PFSK-1 (cell line): Measurements from ENCODE around the gene SH2D7.

ENCODE experiments used
- FOXP2 ChIP-seq: optimal IDR thresholded peaks from 2 replicates; pipeline ENCODE3; 2011; ENCODE audit warnings: borderline replicate concordance, control low read depth, inconsistent platforms; ENCODE audit not compliant: insufficient read depth; ENCODE audit errors: extremely low read length, extremely low read depth
- POLR2AphosphoS5 ChIP-seq: IDR thresholded peaks from 2 replicates; pipeline ENCODE4 v1.6.1; 2012; ENCODE audit warnings: low read depth, mild to moderate bottlenecking, control low read depth, low read length, moderate library complexity
- SIN3A ChIP-seq: IDR thresholded peaks from 2 replicates; pipeline ENCODE4 v1.6.1; 2012; ENCODE audit warnings: mild to moderate bottlenecking, low read length, moderate library complexity, borderline replicate concordance; ENCODE audit not compliant: insufficient read depth
- TAF1 ChIP-seq: IDR thresholded peaks from 2 replicates; pipeline ENCODE4 v1.6.1; 2012; ENCODE audit warnings: low read length, control low read depth, borderline replicate concordance; ENCODE audit not compliant: insufficient read depth
- TF ChIP-seq, protein P1 (sequence below), 2 experiments: IDR thresholded peaks; 2 replicates each; pipeline versions ENCODE4 v1.6.1 to v1.8.0; 2011 to 2012; ENCODE audit warnings: low read depth in 2 of 2, low read length in 2 of 2, control low read depth in 1 of 2, inconsistent platforms in 1 of 2, mild to moderate bottlenecking in 1 of 2, moderate library complexity in 1 of 2; ENCODE audit not compliant: insufficient read depth in 1 of 2

SH2D7 gene

GRCh38 chr15:78051596-78051995 lies 40.8 kb upstream of the SH2D7 start:
- TF ChIP-seq, protein P1, sequence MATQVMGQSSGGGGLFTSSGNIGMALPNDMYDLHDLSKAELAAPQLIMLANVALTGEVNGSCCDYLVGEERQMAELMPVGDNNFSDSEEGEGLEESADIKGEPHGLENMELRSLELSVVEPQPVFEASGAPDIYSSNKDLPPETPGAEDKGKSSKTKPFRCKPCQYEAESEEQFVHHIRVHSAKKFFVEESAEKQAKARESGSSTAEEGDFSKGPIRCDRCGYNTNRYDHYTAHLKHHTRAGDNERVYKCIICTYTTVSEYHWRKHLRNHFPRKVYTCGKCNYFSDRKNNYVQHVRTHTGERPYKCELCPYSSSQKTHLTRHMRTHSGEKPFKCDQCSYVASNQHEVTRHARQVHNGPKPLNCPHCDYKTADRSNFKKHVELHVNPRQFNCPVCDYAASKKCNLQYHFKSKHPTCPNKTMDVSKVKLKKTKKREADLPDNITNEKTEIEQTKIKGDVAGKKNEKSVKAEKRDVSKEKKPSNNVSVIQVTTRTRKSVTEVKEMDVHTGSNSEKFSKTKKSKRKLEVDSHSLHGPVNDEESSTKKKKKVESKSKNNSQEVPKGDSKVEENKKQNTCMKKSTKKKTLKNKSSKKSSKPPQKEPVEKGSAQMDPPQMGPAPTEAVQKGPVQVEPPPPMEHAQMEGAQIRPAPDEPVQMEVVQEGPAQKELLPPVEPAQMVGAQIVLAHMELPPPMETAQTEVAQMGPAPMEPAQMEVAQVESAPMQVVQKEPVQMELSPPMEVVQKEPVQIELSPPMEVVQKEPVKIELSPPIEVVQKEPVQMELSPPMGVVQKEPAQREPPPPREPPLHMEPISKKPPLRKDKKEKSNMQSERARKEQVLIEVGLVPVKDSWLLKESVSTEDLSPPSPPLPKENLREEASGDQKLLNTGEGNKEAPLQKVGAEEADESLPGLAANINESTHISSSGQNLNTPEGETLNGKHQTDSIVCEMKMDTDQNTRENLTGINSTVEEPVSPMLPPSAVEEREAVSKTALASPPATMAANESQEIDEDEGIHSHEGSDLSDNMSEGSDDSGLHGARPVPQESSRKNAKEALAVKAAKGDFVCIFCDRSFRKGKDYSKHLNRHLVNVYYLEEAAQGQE (IDR thresholded peaks at IDR 0.05; ENCODE audit: insufficient read depth in 1 of 2, low read depth in 2 of 2, low read length in 2 of 2) = no peak
- no peak for TF ChIP-seq TAF1
- TF ChIP-seq FOXP2 = no peak
- no peak for TF ChIP-seq POLR2AphosphoS5
- TF ChIP-seq SIN3A = no peak

DNA sequence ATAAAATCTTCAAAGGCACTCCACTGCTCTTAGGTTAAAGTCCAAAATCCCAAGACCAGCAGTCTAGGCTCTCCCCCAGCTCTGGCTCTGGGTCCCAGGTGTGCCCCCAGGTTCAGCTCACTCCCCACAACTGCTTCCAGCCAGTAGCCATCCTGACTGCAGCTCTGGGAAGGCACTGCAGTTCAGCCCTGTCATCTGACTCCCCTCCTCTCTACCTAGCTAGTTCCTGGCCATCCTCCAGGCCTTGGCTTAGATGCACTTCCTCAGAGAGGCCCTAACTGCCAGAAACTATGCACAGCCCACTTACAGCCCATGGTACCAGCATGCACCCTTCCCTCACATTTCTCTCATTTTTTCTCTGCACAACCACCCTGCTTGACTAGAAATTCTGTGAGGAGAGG lies 40.4 kb upstream of the SH2D7 start:
- no peak for TF ChIP-seq SIN3A
- TF ChIP-seq, protein P1 (IDR thresholded peaks at IDR 0.05; ENCODE audit: insufficient read depth in 1 of 2, low read depth in 2 of 2, low read length in 2 of 2) = no peak
- TF ChIP-seq TAF1 = no peak
- TF ChIP-seq FOXP2 = no peak
- no peak for TF ChIP-seq POLR2AphosphoS5

- TF ChIP-seq, protein P1 (IDR thresholded peaks at IDR 0.05; ENCODE audit: insufficient read depth in 1 of 2, low read depth in 2 of 2, low read length in 2 of 2) = no peak
- TF ChIP-seq FOXP2 (no peak), TAF1 (no peak), SIN3A (no peak), POLR2AphosphoS5 (no peak)
Observed at GRCh38 chr15:78052545-78052944, 39.8 kb upstream of the SH2D7 start.

DNA sequence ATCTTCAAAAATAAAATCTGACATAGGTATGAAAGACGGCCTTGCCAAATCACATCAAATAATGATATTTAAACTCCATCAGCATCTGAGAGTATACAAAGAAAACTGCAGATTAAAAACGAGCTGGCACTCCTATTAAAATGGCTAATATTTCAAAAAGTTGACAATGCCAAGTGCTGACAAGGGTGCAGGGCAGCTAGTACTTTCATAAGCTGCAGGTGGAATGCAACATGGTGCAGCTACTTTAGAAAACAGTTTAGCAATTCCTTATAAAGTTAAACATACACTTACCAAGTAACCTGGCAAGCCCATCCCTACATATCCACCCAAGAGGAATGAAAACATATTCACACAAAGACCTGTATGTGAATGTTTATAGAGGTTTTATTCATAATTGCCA lies 37.8 kb upstream of the SH2D7 start:
- no peak for TF ChIP-seq TAF1
- TF ChIP-seq SIN3A = no peak
- TF ChIP-seq FOXP2 = no peak
- TF ChIP-seq POLR2AphosphoS5 = no peak
- TF ChIP-seq, protein P1 (IDR thresholded peaks at IDR 0.05; ENCODE audit: insufficient read depth in 1 of 2, low read depth in 2 of 2, low read length in 2 of 2) = no peak

DNA sequence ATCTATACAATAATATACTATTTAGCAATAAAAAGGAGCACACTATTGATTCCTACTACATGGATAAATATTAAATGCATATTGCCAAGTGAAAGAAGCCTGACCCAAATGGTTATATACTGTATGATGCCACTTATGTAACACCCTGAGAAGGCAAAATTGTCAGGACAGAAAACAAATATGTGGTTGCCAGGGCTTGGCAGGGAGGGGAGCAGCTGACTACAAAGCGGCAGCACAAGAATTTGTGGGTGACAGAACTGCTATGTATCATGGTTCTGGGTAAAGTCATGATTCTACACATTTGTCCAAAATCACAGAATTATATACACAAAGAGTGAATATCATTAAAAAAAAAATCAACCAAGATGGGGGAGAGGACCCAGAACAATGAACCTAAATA lies 37.4 kb upstream of the SH2D7 start:
- TF ChIP-seq SIN3A (no peak), POLR2AphosphoS5 (no peak), TAF1 (no peak), FOXP2 (no peak)
- TF ChIP-seq, protein P1 (IDR thresholded peaks at IDR 0.05; ENCODE audit: insufficient read depth in 1 of 2, low read depth in 2 of 2, low read length in 2 of 2) = no peak
